ENCODE data around the gene SPIN3. TPM values are rescaled to one million over a fixed set of nuclear protein-coding genes. Genes with fewer than 3 reads are reported as not detected.

SPIN3 gene
- total and polyA plus RNA-seq, 10 of the 15 experiments (the other 5 are each of a cell fraction or from before 2014, with no cell fraction given), result 2.1 to 12.3 (median 9.5) TPM

DNA sequence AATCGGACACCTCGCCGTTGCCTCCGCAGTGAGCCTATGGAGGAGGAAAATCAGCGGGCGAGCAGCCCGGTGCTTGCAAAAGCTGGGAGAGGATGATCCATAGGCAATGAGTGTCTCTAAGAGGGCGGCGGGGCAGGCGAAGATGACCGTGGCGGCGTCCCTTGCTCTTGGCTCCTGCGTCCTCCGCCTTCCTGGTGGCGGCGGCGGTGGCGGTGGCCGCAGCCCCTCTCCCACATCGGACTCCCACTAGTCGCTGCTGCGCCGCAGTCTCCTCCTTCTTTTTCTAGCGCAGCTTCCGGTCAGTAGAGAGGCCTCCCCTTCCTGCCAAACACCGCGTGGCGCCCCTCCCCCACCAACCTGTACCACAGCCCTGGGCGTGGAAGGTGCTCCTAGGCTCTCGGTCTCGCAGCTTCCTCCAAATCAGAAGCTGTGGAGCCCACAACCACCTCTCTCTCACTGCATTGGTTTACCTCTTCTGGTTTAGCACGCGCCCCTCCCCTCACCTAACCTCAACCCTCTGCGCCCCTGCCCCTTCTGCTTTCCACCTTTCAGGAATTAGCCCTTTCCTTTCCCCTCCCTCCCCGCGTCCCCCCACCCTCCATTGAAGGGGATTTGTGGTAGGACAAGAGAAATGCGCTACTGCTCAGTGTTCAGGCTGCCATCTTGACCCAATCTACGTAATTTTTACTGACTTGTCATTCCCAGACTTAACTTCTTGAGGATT, at the start of gene SPIN3 (continued):
- TF ChIP-seq SP1 (IDR thresholded peaks at IDR 0.05; ENCODE audit: low read depth, low read length), result peak; percentile 6
- peak; percentile 38; the same call in 1 of the 2 replicates for TF ChIP-seq MXI1 (IDR thresholded peaks at IDR 0.05; ENCODE audit: low read depth, low read length)
- no peak for TF ChIP-seq SUZ12 (IDR thresholded peaks at IDR 0.05; ENCODE audit: unreplicated experiment)
- no peak for TF ChIP-seq ZNF217 (IDR thresholded peaks at IDR 0.05)
- peak; percentile 88 for TF ChIP-seq MYC (IDR thresholded peaks at IDR 0.05; ENCODE audit: insufficient read depth, insufficient read length, insufficient replicate concordance, low read length, severe bottlenecking)
- no peak for TF ChIP-seq RELA (IDR thresholded peaks at IDR 0.05; ENCODE audit: borderline replicate concordance, partially characterized antibody)
- no peak for TF ChIP-seq RCOR1 (conservative IDR thresholded peaks at IDR 0.05; ENCODE audit: low read depth, low read length)
- TF ChIP-seq SMAD5 (IDR thresholded peaks at IDR 0.05; ENCODE audit: low read depth), result no peak
- peak; percentile 79; the same call in 1 of the 2 replicates for TF ChIP-seq TAF1 (IDR thresholded peaks at IDR 0.05; ENCODE audit: borderline replicate concordance, low read depth, low read length)
- TF ChIP-seq MTA3 (IDR thresholded peaks at IDR 0.05; ENCODE audit: borderline replicate concordance, low read length), result no peak
- 0 out of 4 replicates have a peak, but pooled peaks of 1 of the 2 experiments have one; percentile 18 for TF ChIP-seq BHLHE40 (IDR thresholded peaks at IDR 0.05; ENCODE audit: borderline replicate concordance in 1 of 2, low read depth in 2 of 2, low read length in 1 of 2)
- TF ChIP-seq, protein P1, sequence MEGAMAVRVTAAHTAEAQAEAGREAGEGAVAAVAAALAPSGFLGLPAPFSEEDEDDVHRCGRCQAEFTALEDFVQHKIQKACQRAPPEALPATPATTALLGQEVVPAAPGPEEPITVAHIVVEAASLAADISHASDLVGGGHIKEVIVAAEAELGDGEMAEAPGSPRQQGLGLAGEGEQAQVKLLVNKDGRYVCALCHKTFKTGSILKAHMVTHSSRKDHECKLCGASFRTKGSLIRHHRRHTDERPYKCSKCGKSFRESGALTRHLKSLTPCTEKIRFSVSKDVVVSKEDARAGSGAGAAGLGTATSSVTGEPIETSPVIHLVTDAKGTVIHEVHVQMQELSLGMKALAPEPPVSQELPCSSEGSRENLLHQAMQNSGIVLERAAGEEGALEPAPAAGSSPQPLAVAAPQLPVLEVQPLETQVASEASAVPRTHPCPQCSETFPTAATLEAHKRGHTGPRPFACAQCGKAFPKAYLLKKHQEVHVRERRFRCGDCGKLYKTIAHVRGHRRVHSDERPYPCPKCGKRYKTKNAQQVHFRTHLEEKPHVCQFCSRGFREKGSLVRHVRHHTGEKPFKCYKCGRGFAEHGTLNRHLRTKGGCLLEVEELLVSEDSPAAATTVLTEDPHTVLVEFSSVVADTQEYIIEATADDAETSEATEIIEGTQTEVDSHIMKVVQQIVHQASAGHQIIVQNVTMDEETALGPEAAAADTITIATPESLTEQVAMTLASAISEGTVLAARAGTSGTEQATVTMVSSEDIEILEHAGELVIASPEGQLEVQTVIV (IDR thresholded peaks at IDR 0.05; ENCODE audit: borderline replicate concordance, partially characterized antibody), result no peak
- no peak for TF ChIP-seq NR2C1 (IDR thresholded peaks at IDR 0.05)
- TF ChIP-seq, protein P2, sequence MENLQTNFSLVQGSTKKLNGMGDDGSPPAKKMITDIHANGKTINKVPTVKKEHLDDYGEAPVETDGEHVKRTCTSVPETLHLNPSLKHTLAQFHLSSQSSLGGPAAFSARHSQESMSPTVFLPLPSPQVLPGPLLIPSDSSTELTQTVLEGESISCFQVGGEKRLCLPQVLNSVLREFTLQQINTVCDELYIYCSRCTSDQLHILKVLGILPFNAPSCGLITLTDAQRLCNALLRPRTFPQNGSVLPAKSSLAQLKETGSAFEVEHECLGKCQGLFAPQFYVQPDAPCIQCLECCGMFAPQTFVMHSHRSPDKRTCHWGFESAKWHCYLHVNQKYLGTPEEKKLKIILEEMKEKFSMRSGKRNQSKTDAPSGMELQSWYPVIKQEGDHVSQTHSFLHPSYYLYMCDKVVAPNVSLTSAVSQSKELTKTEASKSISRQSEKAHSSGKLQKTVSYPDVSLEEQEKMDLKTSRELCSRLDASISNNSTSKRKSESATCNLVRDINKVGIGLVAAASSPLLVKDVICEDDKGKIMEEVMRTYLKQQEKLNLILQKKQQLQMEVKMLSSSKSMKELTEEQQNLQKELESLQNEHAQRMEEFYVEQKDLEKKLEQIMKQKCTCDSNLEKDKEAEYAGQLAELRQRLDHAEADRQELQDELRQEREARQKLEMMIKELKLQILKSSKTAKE (IDR thresholded peaks at IDR 0.05; ENCODE audit: low read depth, poor library complexity, severe bottlenecking), result no peak
- TF ChIP-seq FOXK2 (IDR thresholded peaks at IDR 0.05), result no peak
- no peak for TF ChIP-seq CEBPB (IDR thresholded peaks at IDR 0.05; ENCODE audit: borderline replicate concordance in 1 of 2, low read depth in 2 of 2, low read length in 2 of 2)
- TF ChIP-seq LARP7 (IDR thresholded peaks at IDR 0.05), result no peak
- TF ChIP-seq SUPT20H (IDR thresholded peaks at IDR 0.05; ENCODE audit: borderline replicate concordance, control insufficient read depth, low read depth, low read length), result no peak
- TF ChIP-seq TBL1XR1 (IDR thresholded peaks at IDR 0.05; ENCODE audit: low read depth, low read length), result no peak
- TF ChIP-seq ZBTB11 (CRISPR knock-in tag; IDR thresholded peaks at IDR 0.05), result no peak

Data from GM12878 (cell line).